UCSD-AML1 (cell line): ENCODE data around the gene CGA.

ENCODE experiments used
- DNase-seq: peaks from one replicate; lab custom pipeline; 2025; ENCODE audit not compliant: unreplicated experiment; lab: John Stamatoyannopoulos, UW

The CGA gene

GRCh38 chr6:87089135-87089534 lies 5.8 kb downstream of the CGA start:
- no peak for DNase-seq

DNA sequence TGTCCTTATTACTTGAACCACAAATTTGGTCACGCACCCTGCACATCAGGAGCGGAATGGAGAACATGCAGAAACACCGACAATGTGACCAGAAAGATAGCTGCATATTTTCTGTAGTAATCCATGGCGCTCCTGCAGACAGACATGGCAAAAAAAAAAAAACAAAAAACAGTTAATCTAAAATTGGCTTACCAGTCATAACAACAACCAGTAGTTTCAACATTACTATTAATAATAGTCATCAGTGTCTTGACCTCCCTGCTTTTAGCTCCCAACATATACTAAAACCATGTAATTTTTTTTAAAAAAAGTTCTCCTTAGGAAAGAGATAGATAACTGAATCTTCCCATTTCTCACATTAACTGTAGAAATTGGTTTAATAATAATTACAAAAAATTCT lies 6.8 kb downstream of the CGA start:
- no peak for DNase-seq

- no peak for DNase-seq
These were observed 12.7 kb downstream of the CGA start for GRCh38 chr6:87082160-87082721.

DNA sequence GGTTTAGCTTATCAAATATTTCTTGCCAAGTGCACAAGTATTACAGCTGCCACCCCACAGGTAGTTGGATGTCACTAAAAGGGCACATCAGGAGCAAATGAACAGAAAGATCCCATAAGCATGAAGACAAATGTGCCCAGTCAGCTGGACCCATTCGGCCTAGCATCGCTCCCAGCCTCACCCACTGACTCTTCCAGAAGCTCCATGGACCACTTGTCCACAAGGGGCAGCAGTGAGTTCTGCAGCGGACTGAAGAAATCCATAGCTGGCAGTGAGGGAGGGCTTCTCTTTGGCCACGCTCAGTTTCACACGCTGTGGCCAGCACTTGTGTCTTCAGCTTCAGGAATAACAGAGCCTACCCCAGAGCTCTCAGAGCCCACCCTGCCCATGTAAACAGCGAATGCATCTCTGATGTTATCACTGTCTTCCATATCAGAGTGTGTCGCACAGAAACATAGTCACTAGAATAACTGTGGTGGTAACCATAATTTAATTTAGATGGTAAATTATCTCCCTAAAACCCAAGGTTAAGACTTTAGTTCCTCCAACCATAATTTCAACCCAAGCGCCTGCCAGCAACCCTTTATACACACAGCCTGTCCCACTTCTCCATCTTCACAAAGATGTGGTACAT lies 15.8 kb downstream of the CGA start:
- peak; percentile 37 for DNase-seq

GRCh38 chr6:87075168-87075567 lies 19.7 kb downstream of the CGA start:
- no peak for DNase-seq

GRCh38 chr6:87074101-87074621 lies 20.7 kb downstream of the CGA start:
- DNase-seq: no peak

GRCh38 chr6:87071683-87072082 lies 23.2 kb downstream of the CGA start:
- no peak for DNase-seq

- DNase-seq: no peak
These were observed 24.2 kb downstream of the CGA start for GRCh38 chr6:87070741-87071140.

- DNase-seq: no peak
These were observed 26.1 kb downstream of the CGA start for GRCh38 chr6:87068795-87069194.

DNA sequence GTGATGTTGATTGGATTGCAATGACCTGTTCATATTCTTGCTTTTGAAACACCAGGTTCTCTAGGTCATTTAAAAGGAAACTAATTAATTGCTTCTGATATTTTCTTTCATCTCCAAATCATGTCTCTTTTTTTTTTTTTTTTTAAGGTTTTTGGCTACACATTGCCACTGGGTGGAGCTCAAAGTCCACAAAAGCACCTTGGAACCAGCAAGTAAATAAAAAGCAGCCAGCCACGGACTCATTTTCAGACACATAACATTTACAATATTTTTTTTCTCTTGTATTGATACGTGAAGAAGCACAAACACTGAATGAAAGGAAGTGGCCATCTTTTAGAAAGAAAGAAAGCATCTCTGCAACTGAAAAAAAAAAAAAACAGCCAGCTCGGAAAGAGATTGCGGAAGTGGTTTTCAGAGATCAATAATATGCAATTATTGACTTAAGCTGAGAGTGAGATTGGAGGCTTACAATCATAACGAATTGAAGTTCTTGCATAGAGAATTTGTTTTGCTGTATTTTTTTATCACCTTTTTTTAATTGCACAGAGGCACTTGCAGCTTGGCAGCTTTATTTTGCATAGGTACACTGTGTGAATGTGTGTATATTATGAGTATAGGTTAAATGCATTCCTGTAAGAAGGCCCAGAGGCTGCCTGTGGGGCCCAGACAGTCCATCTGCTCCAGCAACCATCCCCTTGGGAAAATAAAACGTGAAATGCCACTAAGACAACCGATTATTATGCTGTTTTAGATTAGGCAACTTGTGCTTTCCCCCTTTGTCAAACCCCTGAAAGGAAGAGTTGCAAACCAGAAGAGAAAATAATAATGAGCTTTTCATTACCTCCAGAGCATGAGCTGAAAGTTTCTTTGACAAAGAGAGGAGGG lies 28.2 kb downstream of the CGA start:
- DNase-seq: no peak

DNA sequence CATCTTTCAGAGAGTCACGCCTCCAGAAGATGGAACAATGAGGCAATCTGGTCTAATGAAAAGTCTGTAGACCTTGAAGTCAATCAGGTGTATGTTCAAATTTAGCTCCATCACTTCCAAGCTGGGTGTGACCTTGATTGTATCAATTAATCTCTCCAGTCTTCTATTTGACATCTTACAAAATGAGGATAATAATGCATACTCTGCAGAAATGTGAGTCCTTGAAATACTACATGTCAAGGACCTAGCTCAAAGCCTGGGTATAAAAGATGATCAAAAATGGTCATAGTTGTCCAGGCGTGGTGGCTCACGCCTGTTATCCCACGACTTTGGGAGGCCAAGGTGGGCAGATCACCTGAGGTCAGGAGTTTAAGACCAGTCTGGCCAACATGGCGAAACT lies 29.8 kb downstream of the CGA start:
- DNase-seq: no peak

GRCh38 chr6:87059943-87060342 lies 35.0 kb downstream of the CGA start:
- no peak for DNase-seq

DNA sequence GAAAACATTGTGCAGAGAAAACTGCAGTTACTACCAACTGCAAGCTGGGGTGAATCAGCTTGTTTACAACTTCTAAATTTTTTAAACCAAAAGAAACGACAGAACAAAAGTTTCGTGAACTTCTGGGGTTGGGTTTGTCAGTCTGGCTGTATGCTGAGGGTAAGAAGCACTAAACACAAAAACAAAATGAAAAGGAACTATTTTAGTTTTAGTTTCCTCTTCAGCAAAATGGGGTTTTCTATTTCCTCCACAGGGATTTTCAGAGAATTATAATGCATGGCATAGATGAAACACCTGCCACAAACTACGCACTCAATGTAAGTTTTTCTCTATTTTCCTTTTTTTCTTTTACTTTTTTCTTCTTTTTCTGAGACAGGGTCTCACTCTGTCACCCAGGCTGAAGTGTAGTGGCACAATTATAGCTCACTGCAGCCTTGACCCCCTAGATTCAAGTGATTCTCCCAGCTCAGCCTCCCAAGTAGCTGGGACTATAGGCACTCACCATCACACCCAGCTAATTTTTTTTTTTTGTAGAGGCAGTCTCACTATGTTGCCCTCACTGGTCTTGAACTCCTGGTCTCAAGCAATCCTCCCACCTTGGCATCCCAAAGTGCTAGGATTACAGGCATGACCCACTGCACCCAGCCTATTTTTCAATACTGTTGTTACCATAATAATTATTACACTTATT lies 40.6 kb downstream of the CGA start:
- no peak for DNase-seq

- DNase-seq: no peak
These were observed 41.6 kb downstream of the CGA start for GRCh38 chr6:87053312-87053711.

GRCh38 chr6:87049779-87050178 lies 45.1 kb downstream of the CGA start:
- DNase-seq: no peak

GRCh38 chr6:87045521-87046075 lies 49.3 kb downstream of the CGA start:
- no peak for DNase-seq

GRCh38 chr6:87040729-87041128 lies 54.2 kb downstream of the CGA start:
- no peak for DNase-seq
